Stimulated activated CD4-positive, alpha-beta T cell treated with anti-CD3 and anti-CD28 coated beads, Interleukin-1b, Interleukin-23, amount 100 ng/mL, for 4 hours (primary cell): ENCODE results near the gene PKNOX2.

Experiments used
- DNase-seq, 2 donors: peaks; one replicate each; pipeline ENCODE4 v3.0.0-alpha.2; 2020; ENCODE audit warnings: low read depth in 2 of 2

PKNOX2 gene

GRCh38 chr11:125233736-125234275 is 69.3 kb downstream of the PKNOX2 start:
- no peak for DNase-seq

- no peak for DNase-seq
Observed at GRCh38 chr11:125235071-125235471, 70.5 kb downstream of the PKNOX2 start.

- no peak for DNase-seq
Observed at GRCh38 chr11:125236072-125236825, 71.7 kb downstream of the PKNOX2 start.

- DNase-seq = no peak
Observed at GRCh38 chr11:125239585-125240560, 75.3 kb downstream of the PKNOX2 start.

- DNase-seq = no peak
Observed at GRCh38 chr11:125241104-125241503, 76.6 kb downstream of the PKNOX2 start.

- DNase-seq = no peak
Observed at GRCh38 chr11:125242141-125242775, 77.7 kb downstream of the PKNOX2 start.

GRCh38 chr11:125244166-125244565 is 79.6 kb downstream of the PKNOX2 start:
- no peak for DNase-seq

- no peak for DNase-seq
Observed at GRCh38 chr11:125245299-125245698, 80.7 kb downstream of the PKNOX2 start.

GRCh38 chr11:125247431-125247830 is 82.9 kb downstream of the PKNOX2 start:
- DNase-seq = no peak

- no peak for DNase-seq
Observed at GRCh38 chr11:125250318-125251213, 86.0 kb downstream of the PKNOX2 start.

- DNase-seq = no peak
Observed at GRCh38 chr11:125251214-125251545, 86.6 kb downstream of the PKNOX2 start.

- no peak for DNase-seq
Observed at GRCh38 chr11:125251956-125252355, 87.4 kb downstream of the PKNOX2 start.

GRCh38 chr11:125253289-125253688 is 88.7 kb downstream of the PKNOX2 start:
- DNase-seq = no peak

- DNase-seq = no peak
Observed at GRCh38 chr11:125253795-125254525, 89.4 kb downstream of the PKNOX2 start.

- no peak for DNase-seq
Observed at GRCh38 chr11:125256541-125257189, 92.1 kb downstream of the PKNOX2 start.

GRCh38 chr11:125257190-125257579 is 92.6 kb downstream of the PKNOX2 start:
- no peak for DNase-seq

GRCh38 chr11:125257751-125258150 is 93.2 kb downstream of the PKNOX2 start:
- DNase-seq = no peak

GRCh38 chr11:125258291-125259032 is 93.9 kb downstream of the PKNOX2 start:
- DNase-seq = no peak

GRCh38 chr11:125261588-125261987 is 97.0 kb downstream of the PKNOX2 start:
- no peak for DNase-seq
